Measurements from ENCODE around the gene HOXA10.

HOXA10 gene

DNA sequence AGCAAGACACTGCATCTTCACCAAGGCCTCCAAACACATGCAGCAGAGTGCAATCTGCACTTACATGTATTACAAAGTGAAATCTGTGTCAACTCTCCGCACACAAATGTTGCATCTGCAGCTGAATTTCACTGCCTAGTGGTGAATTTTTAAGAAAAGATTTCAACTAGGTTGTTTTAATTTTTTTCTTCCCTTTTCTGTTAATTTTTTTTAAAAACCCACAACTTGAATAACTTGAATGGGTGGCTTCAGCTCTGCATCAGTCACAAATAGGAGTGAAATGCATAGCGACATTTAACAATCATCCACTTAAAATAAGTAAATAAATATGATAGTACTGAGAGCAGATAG is 19.9 kb upstream of the HOXA10 start:
- Histone ChIP-seq H3K9ac (ENCODE audit: low read depth, low read length) (peak overlapping the region; percentile 88), H3K27me3 (ENCODE audit: control insufficient read depth, insufficient read depth, low read length) (peaks cover 8% of the 10 kb centered on the region), H3K4me1 (ENCODE audit: control insufficient read depth, insufficient read depth, low read length) (peaks cover 50% of the 10 kb centered on the region)

GRCh38 chr7:27193335-27194001 is 19.3 kb upstream of the HOXA10 start:
- peak overlapping the region; percentile 88 for H3K9ac ChIP-seq (ENCODE audit: low read depth, low read length)

More for the DNA sequence above, 19.9 kb upstream of the HOXA10 start:
- H3K4me3 ChIP-seq (ENCODE audit: low read length): no peak overlapping the region
- H3K4me2 ChIP-seq (ENCODE audit: low read length): peak overlapping the region; percentile 98
- H3K9me3 ChIP-seq (replicated peaks; ENCODE audit: low read length): no peaks in the 10 kb centered on the region
- no peaks in the 10 kb centered on the region for H3K36me3 ChIP-seq (ENCODE audit: insufficient read depth, low read length)

GRCh38 chr7:27192546-27193334 is 18.6 kb upstream of the HOXA10 start:
- Histone ChIP-seq H3K36me3 (ENCODE audit: insufficient read depth, low read length) (no peaks in the 10 kb centered on the region), H3K4me2 (ENCODE audit: low read length) (peak overlapping the region; percentile 98), H3K27me3 (ENCODE audit: control insufficient read depth, insufficient read depth, low read length) (peaks cover 2% of the 10 kb centered on the region), H3K9ac (ENCODE audit: low read depth, low read length) (peak overlapping the region; percentile 88), H3K4me3 (ENCODE audit: low read length) (peak overlapping the region; percentile 73), H3K9me3 (replicated peaks; ENCODE audit: low read length) (no peaks in the 10 kb centered on the region), H3K4me1 (ENCODE audit: control insufficient read depth, insufficient read depth, low read length) (peaks cover 62% of the 10 kb centered on the region)

More at GRCh38 chr7:27193335-27194001, 19.3 kb upstream of the HOXA10 start:
- Histone ChIP-seq H3K4me3 (ENCODE audit: low read length) (peak overlapping the region; percentile 73), H3K27me3 (ENCODE audit: control insufficient read depth, insufficient read depth, low read length) (peaks cover 8% of the 10 kb centered on the region), H3K4me1 (ENCODE audit: control insufficient read depth, insufficient read depth, low read length) (peaks cover 55% of the 10 kb centered on the region), H3K36me3 (ENCODE audit: insufficient read depth, low read length) (no peaks in the 10 kb centered on the region), H3K4me2 (ENCODE audit: low read length) (peak overlapping the region; percentile 98), H3K9me3 (replicated peaks; ENCODE audit: low read length) (no peaks in the 10 kb centered on the region)

- H3K9ac ChIP-seq (ENCODE audit: low read depth, low read length): peak overlapping the region; percentile 88
- H3K27me3 ChIP-seq (ENCODE audit: control insufficient read depth, insufficient read depth, low read length): no peaks in the 10 kb centered on the region
- peaks cover 69% of the 10 kb centered on the region for H3K4me1 ChIP-seq (ENCODE audit: control insufficient read depth, insufficient read depth, low read length)
- peak overlapping the region; percentile 98 for H3K4me2 ChIP-seq (ENCODE audit: low read length)
- no peaks in the 10 kb centered on the region for H3K36me3 ChIP-seq (ENCODE audit: insufficient read depth, low read length)
- H3K4me3 ChIP-seq (ENCODE audit: low read length): peak overlapping the region; percentile 73
- no peaks in the 10 kb centered on the region for H3K9me3 ChIP-seq (replicated peaks; ENCODE audit: low read length)
Measured at GRCh38 chr7:27191833-27192545, 17.9 kb upstream of the HOXA10 start.

DNA sequence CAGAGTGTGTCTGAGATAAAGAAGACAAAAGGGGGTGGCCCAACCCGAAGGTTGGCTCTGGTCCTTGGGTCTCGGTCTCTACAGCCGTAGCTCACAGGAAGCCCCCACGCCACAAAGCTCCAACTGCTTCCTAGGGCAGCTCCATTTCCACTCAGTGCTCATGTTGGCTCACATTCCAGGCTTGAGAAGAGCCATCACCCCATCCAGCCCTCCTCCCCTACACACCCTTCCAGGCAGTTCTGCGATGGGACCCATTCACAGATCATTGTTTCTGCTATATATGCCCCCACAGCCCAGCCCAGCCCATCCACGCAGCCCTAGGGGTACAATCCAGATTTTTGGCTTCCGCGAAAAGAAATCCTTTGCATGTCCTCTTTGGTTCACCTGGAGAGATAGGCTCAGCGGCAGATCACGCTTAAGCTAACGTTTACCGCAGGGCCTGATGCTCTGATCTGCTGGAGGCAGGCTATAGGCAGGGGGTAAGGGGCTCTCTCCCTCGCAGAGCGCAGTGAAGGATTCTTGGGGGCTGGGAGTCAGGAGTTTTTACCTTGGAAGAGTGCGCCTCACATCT is 17.1 kb upstream of the HOXA10 start:
- peak overlapping the region; percentile 88 for H3K9ac ChIP-seq (ENCODE audit: low read depth, low read length)
- peak overlapping the region; percentile 73 for H3K4me3 ChIP-seq (ENCODE audit: low read length)
- H3K4me2 ChIP-seq (ENCODE audit: low read length): peak overlapping the region; percentile 98
- no peaks in the 10 kb centered on the region for H3K27me3 ChIP-seq (ENCODE audit: control insufficient read depth, insufficient read depth, low read length)
- H3K4me1 ChIP-seq (ENCODE audit: control insufficient read depth, insufficient read depth, low read length): peaks cover 76% of the 10 kb centered on the region
- H3K9me3 ChIP-seq (replicated peaks; ENCODE audit: low read length): no peaks in the 10 kb centered on the region
- no peaks in the 10 kb centered on the region for H3K36me3 ChIP-seq (ENCODE audit: insufficient read depth, low read length)

GRCh38 chr7:27189997-27190748 is 16.1 kb upstream of the HOXA10 start:
- Histone ChIP-seq H3K27me3 (ENCODE audit: control insufficient read depth, insufficient read depth, low read length) (no peaks in the 10 kb centered on the region), H3K4me1 (ENCODE audit: control insufficient read depth, insufficient read depth, low read length) (peaks cover 82% of the 10 kb centered on the region), H3K4me3 (ENCODE audit: low read length) (peak overlapping the region; percentile 83), H3K9ac (ENCODE audit: low read depth, low read length) (peak overlapping the region; percentile 89), H3K4me2 (ENCODE audit: low read length) (peak overlapping the region; percentile 98), H3K9me3 (replicated peaks; ENCODE audit: low read length) (no peaks in the 10 kb centered on the region), H3K36me3 (ENCODE audit: insufficient read depth, low read length) (no peaks in the 10 kb centered on the region)

GRCh38 chr7:27189295-27189996 is 15.3 kb upstream of the HOXA10 start:
- Histone ChIP-seq H3K4me3 (ENCODE audit: low read length) (peak overlapping the region; percentile 83), H3K36me3 (ENCODE audit: insufficient read depth, low read length) (no peaks in the 10 kb centered on the region), H3K9ac (ENCODE audit: low read depth, low read length) (peak overlapping the region; percentile 89), H3K9me3 (replicated peaks; ENCODE audit: low read length) (no peaks in the 10 kb centered on the region), H3K4me1 (ENCODE audit: control insufficient read depth, insufficient read depth, low read length) (peaks cover 82% of the 10 kb centered on the region), H3K27me3 (ENCODE audit: control insufficient read depth, insufficient read depth, low read length) (no peaks in the 10 kb centered on the region), H3K4me2 (ENCODE audit: low read length) (peak overlapping the region; percentile 98)

DNA sequence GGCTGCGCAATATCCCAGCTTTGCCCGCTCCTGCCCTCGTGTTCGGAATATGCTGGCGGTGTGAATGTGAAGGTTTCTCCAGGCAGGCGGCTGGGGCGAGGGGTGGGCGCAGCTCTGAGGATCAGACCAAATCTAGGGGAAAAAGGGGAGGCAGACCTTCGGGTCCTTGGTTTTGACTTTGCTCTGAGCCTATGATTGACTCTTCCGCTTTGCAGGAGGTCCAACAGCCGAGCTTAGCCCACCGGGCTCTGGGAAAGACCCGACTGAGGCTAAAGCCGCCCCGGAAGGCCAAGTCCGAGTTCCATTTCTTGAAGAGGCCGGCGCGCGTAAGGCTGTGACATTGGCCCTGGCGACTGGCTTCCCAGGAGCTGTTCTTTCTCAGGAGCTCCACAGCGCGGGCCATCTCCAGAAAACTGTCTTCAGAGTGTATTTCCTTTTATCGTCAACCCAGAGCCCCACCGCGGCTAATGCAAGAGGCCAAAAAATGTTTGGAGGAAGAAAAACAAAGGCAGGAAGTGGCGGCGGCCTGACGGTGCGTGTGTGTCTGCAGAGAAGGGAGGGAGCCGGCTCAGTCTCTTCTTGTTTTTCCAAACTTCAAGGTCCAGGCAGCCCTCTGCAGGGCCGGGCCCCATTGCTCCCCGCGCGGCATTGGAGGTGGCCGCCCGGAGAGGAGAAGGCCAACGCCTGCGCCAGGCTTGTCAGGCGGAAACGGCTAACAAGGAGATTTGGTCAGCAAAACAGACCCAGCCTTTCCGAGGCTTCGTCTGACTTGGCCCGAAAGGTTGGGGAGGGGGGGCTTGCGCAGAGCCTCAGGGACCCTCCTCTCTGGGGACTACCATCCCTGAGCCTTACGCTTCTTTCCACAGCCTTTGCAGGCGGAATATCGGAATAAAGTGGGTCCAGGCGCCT is 14.5 kb upstream of the HOXA10 start:
- Histone ChIP-seq H3K4me1 (ENCODE audit: control insufficient read depth, insufficient read depth, low read length) (peaks cover 78% of the 10 kb centered on the region), H3K27me3 (ENCODE audit: control insufficient read depth, insufficient read depth, low read length) (no peaks in the 10 kb centered on the region), H3K4me3 (ENCODE audit: low read length) (peak overlapping the region; percentile 83), H3K4me2 (ENCODE audit: low read length) (peak overlapping the region; percentile 98), H3K9me3 (replicated peaks; ENCODE audit: low read length) (no peaks in the 10 kb centered on the region), H3K36me3 (ENCODE audit: insufficient read depth, low read length) (no peaks in the 10 kb centered on the region), H3K9ac (ENCODE audit: low read depth, low read length) (peak overlapping the region; percentile 89)

DNA sequence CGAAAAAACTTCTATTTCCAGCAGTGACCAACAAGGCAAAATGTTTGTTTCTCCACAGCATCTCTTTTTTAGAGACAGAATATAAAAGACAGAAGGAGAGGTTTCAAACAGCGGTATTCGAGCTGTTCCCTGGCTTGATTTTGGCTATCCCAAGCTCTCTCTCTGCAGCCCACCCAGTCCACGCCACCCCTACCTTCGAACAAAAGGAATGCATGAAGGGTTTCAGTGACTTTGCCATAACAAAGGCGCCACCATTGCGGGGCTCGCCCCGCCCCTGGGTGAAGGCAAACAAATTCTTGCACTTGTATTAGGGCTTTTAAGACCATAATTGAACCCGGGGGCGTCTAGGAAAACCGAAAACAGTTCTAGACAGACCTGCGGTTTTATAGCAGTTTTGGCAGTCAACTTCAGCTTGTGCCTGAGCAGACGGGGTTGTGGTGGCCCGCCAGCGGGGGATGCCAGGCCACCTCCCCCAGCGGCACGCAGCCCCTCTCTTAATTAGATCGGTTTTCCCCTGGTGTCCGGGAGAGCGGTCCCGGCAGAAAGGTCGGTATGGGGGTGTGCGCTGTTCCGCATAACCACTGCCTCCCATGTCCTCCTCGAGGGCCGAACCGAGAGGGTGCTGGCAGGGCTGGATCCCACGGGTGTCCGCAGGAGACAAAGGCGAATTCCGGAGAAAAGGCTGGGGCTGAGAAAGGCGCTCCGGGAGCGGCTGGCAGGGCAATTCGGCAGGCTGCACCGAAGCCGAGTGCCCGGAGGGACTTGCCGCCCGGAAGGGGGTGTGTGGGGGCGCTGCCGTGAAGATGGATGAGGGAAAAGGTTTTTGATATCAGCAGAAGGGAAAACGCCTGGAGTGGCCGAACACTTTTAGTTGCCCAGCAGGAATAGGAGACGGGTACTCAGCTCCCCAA is 13.6 kb upstream of the HOXA10 start:
- Histone ChIP-seq H3K9ac (ENCODE audit: low read depth, low read length) (peak overlapping the region; percentile 89), H3K9me3 (replicated peaks; ENCODE audit: low read length) (no peaks in the 10 kb centered on the region), H3K4me3 (ENCODE audit: low read length) (peak overlapping the region; percentile 83), H3K27me3 (ENCODE audit: control insufficient read depth, insufficient read depth, low read length) (no peaks in the 10 kb centered on the region), H3K4me1 (ENCODE audit: control insufficient read depth, insufficient read depth, low read length) (peaks cover 72% of the 10 kb centered on the region), H3K4me2 (ENCODE audit: low read length) (peak overlapping the region; percentile 98), H3K36me3 (ENCODE audit: insufficient read depth, low read length) (peaks cover 1% of the 10 kb centered on the region)

All from skeletal muscle satellite cell (primary cell).